Measurements from ENCODE around the gene DYSF.

DYSF gene

DNA sequence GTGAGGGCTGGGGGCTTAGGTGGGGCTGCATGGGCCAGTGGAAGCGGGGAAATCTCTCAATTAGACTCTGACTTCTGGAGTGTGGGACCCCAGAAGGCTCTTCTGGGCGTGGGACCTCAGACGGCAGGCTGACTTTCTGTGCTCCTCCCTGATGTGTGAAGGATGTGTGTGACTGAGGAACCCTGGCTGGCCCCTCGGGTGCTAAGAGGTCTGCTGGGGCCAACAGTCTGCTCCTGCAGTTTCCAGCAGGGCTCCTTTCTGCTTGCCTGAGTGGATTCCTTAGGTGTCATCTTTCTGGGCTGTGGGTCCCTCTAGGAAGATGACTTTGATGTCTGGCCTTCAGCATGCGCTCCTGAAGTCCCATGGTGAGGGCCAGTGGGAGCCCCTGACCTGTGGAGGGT is 167.5 kb downstream of the DYSF start:
- Histone ChIP-seq H3K4me3 (no peak overlapping the region), H3K27ac (no peak overlapping the region), H3K9me3 (ENCODE audit: low read depth, low read length) (no peaks in the 10 kb centered on the region), H3K9ac (ENCODE audit: insufficient read length) (no peak overlapping the region), H3K36me3 (ENCODE audit: insufficient read depth, low read length) (no peaks in the 10 kb centered on the region)
- no peak for DNase-seq (ENCODE audit: low read depth, low spot score)
- TF ChIP-seq POLR2AphosphoS5 (IDR thresholded peaks at IDR 0.05; ENCODE audit: borderline replicate concordance, low read depth, low read length) = no peak
- TF ChIP-seq FOXP2 (optimal IDR thresholded peaks at IDR 0.05; ENCODE audit: control extremely low read depth, extremely low read length, insufficient read depth) = no peak
- TF ChIP-seq EZH2 (IDR thresholded peaks at IDR 0.05) = no peak

DNA sequence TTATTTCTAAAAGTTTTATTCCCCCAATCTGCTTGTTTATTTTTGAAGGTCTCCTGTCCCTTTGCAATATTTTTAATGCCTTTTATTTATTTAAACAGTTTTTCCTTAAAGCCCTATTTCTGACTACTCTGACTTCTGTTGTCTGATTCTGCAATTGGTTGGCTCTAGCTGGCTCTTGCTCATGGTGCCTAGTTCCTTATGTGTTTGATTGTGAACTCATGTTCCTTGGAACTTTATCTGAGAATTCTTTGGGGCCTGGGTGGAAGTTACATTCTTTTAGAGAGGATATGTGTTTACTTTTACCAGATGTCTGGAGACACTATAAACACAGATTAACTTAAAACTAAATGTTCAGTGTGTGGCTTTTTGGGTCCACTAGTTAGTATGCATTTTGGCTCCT is 175.9 kb downstream of the DYSF start:
- Histone ChIP-seq H3K36me3 (ENCODE audit: insufficient read depth, low read length) (no peaks in the 10 kb centered on the region), H3K9me3 (ENCODE audit: low read depth, low read length) (no peaks in the 10 kb centered on the region), H3K9ac (ENCODE audit: insufficient read length) (no peak overlapping the region), H3K4me3 (no peak overlapping the region), H3K27ac (no peak overlapping the region)
- no peak for DNase-seq (ENCODE audit: low read depth, low spot score)
- TF ChIP-seq EZH2 (IDR thresholded peaks at IDR 0.05) = no peak
- no peak for TF ChIP-seq FOXP2 (optimal IDR thresholded peaks at IDR 0.05; ENCODE audit: control extremely low read depth, extremely low read length, insufficient read depth)
- no peak for TF ChIP-seq POLR2AphosphoS5 (IDR thresholded peaks at IDR 0.05; ENCODE audit: borderline replicate concordance, low read depth, low read length)

DNA sequence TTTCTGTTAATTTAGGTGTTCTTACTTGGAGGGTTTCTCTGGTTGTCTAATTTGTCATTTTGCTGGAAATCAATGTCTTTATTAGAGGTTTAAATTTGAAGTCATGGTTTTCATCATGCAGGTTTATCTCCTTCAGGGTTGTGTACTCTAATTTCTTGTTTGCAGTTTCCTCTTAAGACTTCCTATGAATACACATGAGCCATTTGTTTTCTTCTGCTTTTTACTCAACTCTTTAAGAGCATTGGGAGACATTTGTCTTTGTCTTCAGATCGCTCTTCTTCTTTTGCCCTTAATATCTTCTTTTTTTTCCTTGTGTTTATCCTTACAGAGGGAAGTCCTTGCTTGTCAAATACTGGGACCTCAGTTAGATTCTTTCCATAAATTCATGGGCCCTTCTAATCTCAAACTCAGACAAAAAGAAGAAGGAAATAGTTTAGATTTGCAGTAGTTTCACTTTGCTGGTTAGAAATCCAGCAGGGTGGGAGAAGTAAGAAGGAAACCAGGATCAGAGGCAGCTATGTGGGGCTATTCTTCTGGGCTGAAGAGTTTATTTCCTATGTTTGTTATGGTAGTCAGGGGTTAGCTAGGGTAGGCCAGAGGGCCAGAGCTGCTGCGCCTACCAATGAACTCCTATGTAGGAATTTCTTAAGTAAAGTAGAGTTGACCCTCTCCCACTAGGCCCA is 176.6 kb downstream of the DYSF start:
- no peak for DNase-seq (ENCODE audit: low read depth, low spot score)
- H3K4me3 ChIP-seq = no peak overlapping the region
- no peaks in the 10 kb centered on the region for H3K9me3 ChIP-seq (ENCODE audit: low read depth, low read length)
- no peak overlapping the region for H3K9ac ChIP-seq (ENCODE audit: insufficient read length)
- H3K27ac ChIP-seq = 0 out of 2 replicates have a peak overlapping the region, but pooled peaks have one; percentile 21
- no peak for TF ChIP-seq EZH2 (IDR thresholded peaks at IDR 0.05)
- TF ChIP-seq POLR2AphosphoS5 (IDR thresholded peaks at IDR 0.05; ENCODE audit: borderline replicate concordance, low read depth, low read length) = no peak
- no peak for TF ChIP-seq FOXP2 (optimal IDR thresholded peaks at IDR 0.05; ENCODE audit: control extremely low read depth, extremely low read length, insufficient read depth)
- H3K36me3 ChIP-seq (ENCODE audit: insufficient read depth, low read length) = no peaks in the 10 kb centered on the region

DNA sequence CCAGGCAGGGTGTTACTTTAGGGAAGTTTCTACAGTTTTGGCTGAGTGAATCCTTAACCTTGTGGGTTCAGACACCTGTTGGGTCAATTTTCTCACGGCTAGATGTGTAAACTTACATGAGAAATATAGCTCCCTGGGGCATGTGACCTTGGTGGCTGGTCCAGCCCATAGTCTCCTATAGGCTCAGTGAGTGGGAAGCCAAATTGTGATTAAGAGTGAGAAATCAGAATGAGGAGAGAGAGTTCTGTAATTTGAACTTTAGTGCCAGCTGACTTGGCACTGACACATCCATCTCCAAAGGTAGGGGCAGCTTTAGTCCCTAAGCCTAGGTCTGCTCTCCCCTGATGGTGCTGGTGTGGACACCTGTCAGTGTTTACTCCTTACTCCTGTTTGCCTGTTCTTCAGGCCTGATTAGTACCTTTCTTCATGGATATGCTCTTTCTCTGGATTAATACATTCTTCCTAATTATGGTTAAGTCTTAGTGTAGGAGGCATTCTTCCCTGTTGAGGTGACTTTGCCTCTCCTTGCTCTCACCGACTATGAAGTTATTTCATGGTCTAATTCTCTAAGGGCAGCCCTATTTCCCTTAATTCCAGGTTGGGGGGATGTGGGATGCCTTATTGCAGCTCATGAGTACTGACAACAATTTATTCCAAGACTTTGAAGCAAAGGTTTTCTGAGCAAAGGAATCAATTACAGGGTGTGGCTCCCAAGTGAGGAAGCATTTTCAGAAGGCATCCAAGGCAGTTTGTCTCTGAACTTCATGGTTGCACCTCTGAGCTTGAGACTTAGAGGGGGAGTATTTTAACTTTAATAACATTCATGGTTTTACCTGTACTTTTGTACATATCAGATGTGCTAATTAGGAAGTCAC is 177.3 kb downstream of the DYSF start:
- no peak for TF ChIP-seq EZH2 (IDR thresholded peaks at IDR 0.05)
- no peak for TF ChIP-seq FOXP2 (optimal IDR thresholded peaks at IDR 0.05; ENCODE audit: control extremely low read depth, extremely low read length, insufficient read depth)
- TF ChIP-seq POLR2AphosphoS5 (IDR thresholded peaks at IDR 0.05; ENCODE audit: borderline replicate concordance, low read depth, low read length) = no peak
- H3K27ac ChIP-seq = peak overlapping the region; percentile 86
- DNase-seq (ENCODE audit: low read depth, low spot score) = no peak
- H3K36me3 ChIP-seq (ENCODE audit: insufficient read depth, low read length) = no peaks in the 10 kb centered on the region
- H3K4me3 ChIP-seq = peak overlapping the region; percentile 75
- H3K9me3 ChIP-seq (ENCODE audit: low read depth, low read length) = no peaks in the 10 kb centered on the region
- peak overlapping the region; percentile 66 for H3K9ac ChIP-seq (ENCODE audit: insufficient read length)

DNA sequence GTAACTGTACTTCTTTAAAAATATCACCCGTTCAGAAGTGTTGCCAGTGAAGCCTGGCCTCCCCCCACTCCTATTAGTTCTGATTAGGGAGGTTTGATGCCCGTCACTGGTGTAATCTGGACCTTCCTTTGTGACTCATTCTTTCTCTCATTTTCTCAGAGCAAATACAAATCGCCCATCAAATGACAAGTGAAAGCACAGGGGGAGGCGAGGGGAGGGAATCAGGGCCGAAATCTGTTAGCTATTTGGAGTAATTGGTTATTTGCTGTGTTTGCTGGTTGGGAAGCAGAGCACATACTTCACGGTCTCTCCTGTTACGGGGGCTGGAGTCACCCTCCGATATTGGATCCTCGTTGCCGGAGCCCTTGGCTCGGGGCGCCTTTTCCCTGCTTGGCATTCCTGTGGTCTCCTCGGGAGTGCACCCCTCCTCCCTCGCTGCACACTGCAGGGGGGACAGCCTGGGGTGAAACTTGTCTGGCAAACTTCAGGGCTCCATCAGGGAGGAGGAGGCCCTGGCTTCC is 178.1 kb downstream of the DYSF start:
- DNase-seq (ENCODE audit: low read depth, low spot score) = peak; percentile 32
- H3K9ac ChIP-seq (ENCODE audit: insufficient read length) = peak overlapping the region; percentile 66
- TF ChIP-seq FOXP2 (optimal IDR thresholded peaks at IDR 0.05; ENCODE audit: control extremely low read depth, extremely low read length, insufficient read depth) (no peak), POLR2AphosphoS5 (IDR thresholded peaks at IDR 0.05; ENCODE audit: borderline replicate concordance, low read depth, low read length) (0 out of 2 replicates have a peak, but pooled peaks have one; percentile 30)
- no peaks in the 10 kb centered on the region for H3K9me3 ChIP-seq (ENCODE audit: low read depth, low read length)
- H3K4me3 ChIP-seq = peak overlapping the region; percentile 75
- H3K36me3 ChIP-seq (ENCODE audit: insufficient read depth, low read length) = no peaks in the 10 kb centered on the region
- H3K27ac ChIP-seq = peak overlapping the region; percentile 86

DNA sequence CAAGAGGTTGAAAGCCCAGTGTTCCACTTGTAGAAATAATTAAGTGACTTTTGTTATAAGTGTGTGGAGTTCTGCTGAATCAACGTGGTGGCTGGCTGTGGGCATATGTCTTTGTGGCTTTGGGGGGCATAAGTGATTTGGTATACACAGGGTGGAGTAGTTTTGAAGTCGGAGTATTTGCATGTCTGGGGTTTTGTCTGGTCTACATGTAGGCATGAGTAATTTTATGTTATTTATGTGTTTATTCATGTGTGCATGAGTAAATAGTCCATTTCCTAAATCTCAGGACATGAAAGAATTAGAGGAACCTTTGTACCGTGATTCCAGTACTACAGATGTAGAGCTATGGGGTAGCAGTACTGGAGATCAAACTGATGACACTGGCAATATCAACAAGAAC is 179.7 kb downstream of the DYSF start:
- DNase-seq (ENCODE audit: low read depth, low spot score) = no peak
- TF ChIP-seq EZH2 (IDR thresholded peaks at IDR 0.05) (no peak), FOXP2 (optimal IDR thresholded peaks at IDR 0.05; ENCODE audit: control extremely low read depth, extremely low read length, insufficient read depth) (no peak), POLR2AphosphoS5 (IDR thresholded peaks at IDR 0.05; ENCODE audit: borderline replicate concordance, low read depth, low read length) (no peak)
- Histone ChIP-seq H3K4me3 (no peak overlapping the region), H3K36me3 (ENCODE audit: insufficient read depth, low read length) (no peaks in the 10 kb centered on the region), H3K9me3 (ENCODE audit: low read depth, low read length) (no peaks in the 10 kb centered on the region), H3K9ac (ENCODE audit: insufficient read length) (no peak overlapping the region), H3K27ac (peak overlapping the region; percentile 86; the same call in 1 of the 2 replicates)

DNA sequence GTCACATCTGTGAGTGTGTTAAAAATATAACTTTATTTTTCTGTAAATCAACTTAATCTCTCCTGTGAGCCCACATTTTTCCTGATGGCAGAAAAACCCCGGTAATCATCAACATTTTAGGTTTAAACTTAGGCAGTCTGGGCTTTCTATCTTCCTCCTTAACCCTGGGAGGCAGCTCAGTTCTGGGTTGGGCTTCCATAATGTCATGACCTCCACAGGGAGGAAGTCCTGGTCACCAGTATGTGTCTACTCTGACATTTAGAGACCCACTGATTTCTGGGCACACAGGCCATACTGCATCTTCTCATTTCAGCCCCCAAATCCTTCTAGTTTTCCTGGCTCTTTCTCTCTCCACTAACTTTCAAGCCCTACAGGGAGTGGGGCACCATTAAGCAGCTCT is 181.2 kb downstream of the DYSF start:
- Histone ChIP-seq H3K4me3 (no peak overlapping the region), H3K36me3 (ENCODE audit: insufficient read depth, low read length) (no peaks in the 10 kb centered on the region), H3K9ac (ENCODE audit: insufficient read length) (no peak overlapping the region), H3K9me3 (ENCODE audit: low read depth, low read length) (no peaks in the 10 kb centered on the region), H3K27ac (no peak overlapping the region)
- TF ChIP-seq EZH2 (IDR thresholded peaks at IDR 0.05) = no peak
- TF ChIP-seq FOXP2 (optimal IDR thresholded peaks at IDR 0.05; ENCODE audit: control extremely low read depth, extremely low read length, insufficient read depth) = no peak
- no peak for TF ChIP-seq POLR2AphosphoS5 (IDR thresholded peaks at IDR 0.05; ENCODE audit: borderline replicate concordance, low read depth, low read length)
- DNase-seq (ENCODE audit: low read depth, low spot score) = no peak

DNA sequence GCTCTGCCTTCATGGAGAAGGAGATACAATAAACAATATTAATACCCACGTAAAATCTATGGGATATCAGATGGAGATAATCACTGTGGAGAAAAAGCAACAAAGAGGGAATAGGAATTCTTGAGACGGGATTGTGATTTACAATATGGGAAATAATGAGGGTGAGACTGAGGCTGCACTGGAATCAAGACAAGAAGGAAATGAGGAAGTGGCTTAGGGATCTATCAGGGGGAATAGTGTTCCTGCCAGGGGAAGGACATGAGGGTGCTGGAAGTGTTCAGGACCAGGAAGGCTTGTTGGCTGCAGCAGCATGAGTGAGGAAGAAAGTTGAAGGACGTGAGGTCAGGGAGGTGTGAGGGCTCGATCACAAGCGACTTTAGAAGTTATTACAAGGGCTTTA is 182.4 kb downstream of the DYSF start:
- no peaks in the 10 kb centered on the region for H3K9me3 ChIP-seq (ENCODE audit: low read depth, low read length)

More for the DNA sequence above, 182.4 kb downstream of the DYSF start:
- no peak for DNase-seq (ENCODE audit: low read depth, low spot score)
- TF ChIP-seq EZH2 (IDR thresholded peaks at IDR 0.05) = no peak
- TF ChIP-seq POLR2AphosphoS5 (IDR thresholded peaks at IDR 0.05; ENCODE audit: borderline replicate concordance, low read depth, low read length) = no peak
- no peak for TF ChIP-seq FOXP2 (optimal IDR thresholded peaks at IDR 0.05; ENCODE audit: control extremely low read depth, extremely low read length, insufficient read depth)
- Histone ChIP-seq H3K4me3 (no peak overlapping the region), H3K27ac (no peak overlapping the region), H3K36me3 (ENCODE audit: insufficient read depth, low read length) (no peaks in the 10 kb centered on the region), H3K9ac (ENCODE audit: insufficient read length) (no peak overlapping the region)

Data from SK-N-MC (cell line).